CD4-positive, alpha-beta T cell (primary cell): ENCODE data around the gene DNAJC4. TPM values are rescaled to one million over a fixed set of nuclear protein-coding genes. Genes with fewer than 3 reads are reported as not detected.
A peak's percentile ranks its signal among the peaks of the same experiment; 100 is the strongest.

Source experiments
- ATAC-seq: fragments of 200-7000 bp; cut with Tn5 transposase; one replicate; pipeline ENCODE4 v1.10.0; 2022; ENCODE audit warnings: mild to moderate bottlenecking; ENCODE audit not compliant: poor library complexity
- CTCF ChIA-PET: fragments of 350-600 bp; sonication (Branson Sonifier 250); formaldehyde crosslinking; loops from one replicate; lab custom pipeline; 2021; ENCODE audit warnings: antibody characterized with exemption, inconsistent platforms; lab: Charles Lee
- POLR2A ChIA-PET: fragments of 350-600 bp; sonication (Branson Sonifier 250); formaldehyde crosslinking; loops from one replicate; lab custom pipeline; 2021; ENCODE audit warnings: antibody characterized with exemption, inconsistent platforms; lab: Charles Lee
- DNase-seq, 14 experiments: peaks; one replicate each; pipeline ENCODE4 v3.0.0-alpha.2; 2013 to 2020; ENCODE audit warnings: mixed read lengths in 2 of 14
- H3K27ac ChIP-seq, 2 donors: one replicate each; pipeline versions ENCODE4 v1.5.1 to v1.7.0; 2013; ENCODE audit warnings: low read length in 2 of 2, low read depth in 1 of 2, mild to moderate bottlenecking in 1 of 2
- H3K27me3 ChIP-seq, 2 experiments: 1 replicate in 1 of 2; 2 replicates in 1 of 2; pipeline versions ENCODE4 v1.6.1 to v1.7.0; 2013; ENCODE audit warnings: low read length in 2 of 2, control low read depth in 1 of 2, mild to moderate bottlenecking in 1 of 2, moderate library complexity in 1 of 2; ENCODE audit not compliant: insufficient read depth in 2 of 2, control insufficient read depth in 1 of 2
- H3K36me3 ChIP-seq: one replicate; pipeline ENCODE4 v1.6.1; 2013; ENCODE audit warnings: low read length, control low read depth; ENCODE audit not compliant: insufficient read depth
- H3K4me1 ChIP-seq: one replicate; pipeline ENCODE4 v1.6.1; 2013; ENCODE audit warnings: low read length, control low read depth; ENCODE audit not compliant: insufficient read depth
- H3K4me3 ChIP-seq: one replicate; pipeline ENCODE4 v1.5.1; 2013; ENCODE audit warnings: mild to moderate bottlenecking, low read length, moderate library complexity
- H3K9me3 ChIP-seq, 2 experiments: 1 replicate in 1 of 2; 2 replicates in 1 of 2; pipeline versions ENCODE4 v1.6.1 to v1.7.0; 2013; ENCODE audit warnings: low read length in 2 of 2, mild to moderate bottlenecking in 2 of 2, control low read depth in 1 of 2, moderate library complexity in 1 of 2; ENCODE audit not compliant: control insufficient read depth in 1 of 2, insufficient read depth in 1 of 2
- H3K27ac Mint-ChIP-seq: one replicate; pipeline ENCODE4 v1.8.0; 2020; ENCODE audit warnings: mixed read lengths
- H3K27me3 Mint-ChIP-seq: one replicate; pipeline ENCODE4 v1.8.0; 2021; ENCODE audit warnings: mixed read lengths
- H3K36me3 Mint-ChIP-seq: one replicate; pipeline ENCODE4 v1.8.0; 2021; ENCODE audit warnings: low read depth, mixed read lengths
- H3K4me1 Mint-ChIP-seq: one replicate; pipeline ENCODE4 v1.8.0; 2021; ENCODE audit warnings: low read depth, mixed read lengths
- H3K4me3 Mint-ChIP-seq: one replicate; pipeline ENCODE4 v1.8.0; 2020; ENCODE audit warnings: mild to moderate bottlenecking, mixed read lengths
- H3K9me3 Mint-ChIP-seq: one replicate; pipeline ENCODE4 v1.8.0; 2020; ENCODE audit warnings: mixed read lengths
- intact Hi-C, 2 experiments: fragments of 100-400 bp; cut with DNase I in 1 of 2; cut with micrococcal nuclease in 1 of 2; formaldehyde crosslinking; loops; one replicate each; pipeline versions ENCODE4 v1.15.1 to v1.9.0; 2023 to 2025; cut with DNase I, micrococcal nuclease
- total RNA-seq, 174 experiments: library from RNA in 2 of 174; stranded (reverse) in 2 of 174; gene quantifications; one replicate each; pipeline ENCODE4 v1.2.3 and lab custom pipeline; 2021 to 2026
- TF ChIP-seq, protein P1 (sequence below): fragments of 200-600 bp; IDR thresholded peaks from one replicate; pipeline ENCODE4 v1.8.0; 2022; ENCODE audit warnings: antibody characterized with exemption, mild to moderate bottlenecking

Gene DNAJC4
- total RNA-seq, 2 experiments from 2014 or later, result 35.9 to 37.9 TPM

DNA sequence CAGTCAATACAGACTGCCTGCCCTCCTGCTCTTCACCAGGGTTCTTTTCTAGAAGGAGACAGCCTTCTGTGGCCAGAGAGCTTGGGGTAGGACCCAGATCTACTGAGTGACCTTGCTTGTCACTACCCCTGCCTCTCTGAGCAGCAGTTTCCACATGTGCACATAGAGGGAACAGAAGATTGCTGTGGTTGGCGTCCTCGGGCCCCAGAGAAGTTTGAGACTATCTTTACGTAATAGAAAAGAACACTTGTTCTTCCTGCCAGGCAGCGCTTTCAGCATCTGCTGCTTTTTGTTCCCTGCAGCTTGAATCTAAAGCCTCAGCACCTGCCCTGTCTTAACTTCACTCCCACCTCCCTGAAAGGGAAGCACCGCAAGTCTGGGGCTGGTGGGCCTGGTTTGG is 8.7 kb downstream of the DNAJC4 start:
- no peaks in the 10 kb centered on the region for H3K9me3 ChIP-seq
- ChIA-PET POLR2A (interaction anchor here (0.6 to 5.5 kb wide), 4 partner anchors 9 to 572 kb away, joined by 3 to 69 read pairs (median 4); partner anchors contain the start of genes DNAJC4, PRDX5 and TRMT112), CTCF (interaction anchor here (1.2 kb wide), 1 partner anchor 66 kb away, joined by 3 read pairs; no protein-coding TSS in a partner anchor)
- DNase-seq, result peak in 1 of 14 experiments; percentile 34
- Mint-ChIP-seq H3K27me3 (no peaks in the 10 kb centered on the region), H3K36me3 (peaks cover 36% of the 10 kb centered on the region), H3K4me3 (peak overlapping the region; percentile 51), H3K27ac (peak overlapping the region; percentile 100), H3K9me3 (no peaks in the 10 kb centered on the region), H3K4me1 (peaks cover 39% of the 10 kb centered on the region)
- no peak for ATAC-seq
- intact Hi-C loops, result no loop called here
- peaks cover 19% of the 10 kb centered on the region for H3K36me3 ChIP-seq
- no peak overlapping the region for H3K4me3 ChIP-seq
- peak overlapping the region; percentile 7 to 29 for H3K27ac ChIP-seq
- H3K4me1 ChIP-seq, result peaks cover 59% of the 10 kb centered on the region
- H3K27me3 ChIP-seq, result no peaks in the 10 kb centered on the region
- TF ChIP-seq, protein P1, sequence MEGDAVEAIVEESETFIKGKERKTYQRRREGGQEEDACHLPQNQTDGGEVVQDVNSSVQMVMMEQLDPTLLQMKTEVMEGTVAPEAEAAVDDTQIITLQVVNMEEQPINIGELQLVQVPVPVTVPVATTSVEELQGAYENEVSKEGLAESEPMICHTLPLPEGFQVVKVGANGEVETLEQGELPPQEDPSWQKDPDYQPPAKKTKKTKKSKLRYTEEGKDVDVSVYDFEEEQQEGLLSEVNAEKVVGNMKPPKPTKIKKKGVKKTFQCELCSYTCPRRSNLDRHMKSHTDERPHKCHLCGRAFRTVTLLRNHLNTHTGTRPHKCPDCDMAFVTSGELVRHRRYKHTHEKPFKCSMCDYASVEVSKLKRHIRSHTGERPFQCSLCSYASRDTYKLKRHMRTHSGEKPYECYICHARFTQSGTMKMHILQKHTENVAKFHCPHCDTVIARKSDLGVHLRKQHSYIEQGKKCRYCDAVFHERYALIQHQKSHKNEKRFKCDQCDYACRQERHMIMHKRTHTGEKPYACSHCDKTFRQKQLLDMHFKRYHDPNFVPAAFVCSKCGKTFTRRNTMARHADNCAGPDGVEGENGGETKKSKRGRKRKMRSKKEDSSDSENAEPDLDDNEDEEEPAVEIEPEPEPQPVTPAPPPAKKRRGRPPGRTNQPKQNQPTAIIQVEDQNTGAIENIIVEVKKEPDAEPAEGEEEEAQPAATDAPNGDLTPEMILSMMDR, result no peak

GRCh38 chr11:64239662-64240434 is 9.5 kb downstream of the DNAJC4 start:
- peak overlapping the region; percentile 98 for H3K4me3 Mint-ChIP-seq
- no peaks in the 10 kb centered on the region for H3K9me3 ChIP-seq
- intact Hi-C loops, result loop anchor here (2.0 to 5.0 kb wide), 4 partner anchors 13 to 65 kb away; partner anchors contain the start of genes FERMT3 (in 2 of the 2), BAD (in 1 of the 2), ESRRA (in 1 of the 2) and GPR137 (in 1 of the 2)
- no peaks in the 10 kb centered on the region for H3K27me3 Mint-ChIP-seq
- no peak for ATAC-seq
- POLR2A ChIA-PET, result interaction anchor here (0.6 to 5.5 kb wide), 6 partner anchors 10 to 78 kb away, joined by 3 to 69 read pairs (median 15); partner anchors contain the start of genes DNAJC4, FERMT3, PRDX5 and STIP1
- H3K27ac ChIP-seq, result peak overlapping the region; percentile 97 to 100
- H3K9me3 Mint-ChIP-seq, result no peaks in the 10 kb centered on the region
- H3K4me3 ChIP-seq, result peak overlapping the region; percentile 80
- peak in 3 of 14 experiments; percentile 40 to 81 (median 69) for DNase-seq
- peaks cover 22% of the 10 kb centered on the region for H3K36me3 ChIP-seq
- H3K4me1 ChIP-seq, result peaks cover 59% of the 10 kb centered on the region
- TF ChIP-seq, protein P1, result no peak
- H3K27me3 ChIP-seq, result no peaks in the 10 kb centered on the region
- H3K27ac Mint-ChIP-seq, result peak overlapping the region; percentile 100
- CTCF ChIA-PET, result interaction anchor here (1.0 to 1.9 kb wide), 4 partner anchors 8 to 102 kb away, joined by 3 to 10 read pairs (median 3); partner anchors contain the start of gene PLCB3
- peaks cover 36% of the 10 kb centered on the region for H3K36me3 Mint-ChIP-seq
- peaks cover 39% of the 10 kb centered on the region for H3K4me1 Mint-ChIP-seq

DNA sequence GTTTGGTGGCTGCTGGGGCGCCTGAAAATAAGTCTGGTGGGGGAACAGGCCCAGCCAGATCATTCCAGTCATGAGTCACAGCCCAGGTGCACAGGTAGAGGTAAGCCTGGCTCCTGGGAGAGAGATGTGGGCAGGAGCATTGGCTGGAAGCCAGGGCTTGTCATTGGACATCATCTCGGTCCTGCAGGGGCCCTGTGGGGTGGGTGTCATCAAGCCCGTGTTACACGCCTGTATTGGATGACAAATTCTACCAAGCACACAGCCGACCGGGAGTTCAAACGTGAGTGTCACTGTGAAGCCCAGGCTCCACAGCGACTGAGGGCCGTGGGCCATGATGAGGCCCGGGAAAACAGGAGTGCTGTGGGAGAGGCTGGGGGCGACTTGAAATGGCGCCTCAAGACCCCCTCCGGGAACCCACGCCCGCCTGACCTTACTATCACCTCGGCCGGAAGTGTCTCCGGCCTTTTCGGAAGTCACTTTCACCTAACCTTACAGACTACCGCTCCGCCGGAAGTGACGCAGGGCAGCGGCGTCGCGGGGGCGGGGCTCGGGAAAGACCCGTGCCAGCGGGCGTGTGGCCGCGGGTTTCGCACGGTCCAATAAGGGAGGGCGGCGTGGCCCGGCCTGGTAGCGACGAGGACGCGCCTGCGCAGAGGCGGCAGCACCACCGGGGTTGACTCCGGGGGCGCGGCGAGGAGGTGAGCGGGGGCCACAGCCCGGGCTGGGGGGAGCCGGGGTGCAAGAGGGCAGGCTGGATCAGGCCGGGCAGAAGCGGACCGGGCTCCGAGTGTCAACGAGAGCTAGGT is 10.3 kb downstream of the DNAJC4 start, which contains the start of gene FKBP2:
TSS of gene FKBP2 (plus strand) at position 661 of the 806 bp plus-strand sequence. CDS start 1,293 bp downstream, outside the sequence.
- peak; percentile 92 to 100 (median 97) for DNase-seq
- Histone ChIP-seq H3K4me1 (peaks cover 59% of the 10 kb centered on the region), H3K27ac (peak within 1 kb of the TSS; percentile 97 to 100), H3K9me3 (no peaks in the 10 kb centered on the region), H3K4me3 (peak within 1 kb of the TSS; percentile 80), H3K27me3 (no peaks in the 10 kb centered on the region), H3K36me3 (peaks cover 22% of the 10 kb centered on the region)
- Mint-ChIP-seq H3K27ac (peak within 1 kb of the TSS; percentile 100), H3K36me3 (peaks cover 32% of the 10 kb centered on the region), H3K27me3 (no peaks in the 10 kb centered on the region), H3K9me3 (no peaks in the 10 kb centered on the region), H3K4me3 (peak within 1 kb of the TSS; percentile 98), H3K4me1 (peaks cover 40% of the 10 kb centered on the region)
- peak; percentile 66 for ATAC-seq
- intact Hi-C loops, result loop anchor here (1.0 to 5.0 kb wide), 7 partner anchors 10 to 64 kb away; partner anchors contain the start of genes DNAJC4 (in 2 of the 2), FERMT3 (in 2 of the 2), GPR137 (in 2 of the 2) and BAD (in 1 of the 2)
- TF ChIP-seq, protein P1, result no peak
- ChIA-PET POLR2A (interaction anchor here (0.6 to 5.5 kb wide), 22 partner anchors 9 to 1588 kb away, joined by 3 to 69 read pairs (median 5); partner anchors contain the start of genes BAD, CCDC88B, DNAJC4 and FERMT3), CTCF (interaction anchor here (0.9 to 1.9 kb wide), 7 partner anchors 9 to 102 kb away, joined by 3 to 10 read pairs (median 4); partner anchors contain the start of genes NUDT22, PLCB3 and TRPT1)
